Peyer's patch (tissue), 4 donors: ENCODE results near the gene LRTM2.

Source experiments
- CTCF ChIP-seq, 6 experiments: fragments of 450-650 bp in 4 of 6; fragments of 200-600 bp in 2 of 6; sonication (generic) in 1 of 6; IDR thresholded peaks; one replicate each; pipeline ENCODE4 v1.5.1; 2017 to 2019; ENCODE audit warnings: antibody characterized with exemption in 6 of 6, mild to moderate bottlenecking in 3 of 6, moderate library complexity in 1 of 6
- POLR2A ChIP-seq, 2 donors: fragments of 450-650 bp; IDR thresholded peaks; one replicate each; pipeline ENCODE4 v1.5.1; 2017; ENCODE audit warnings: antibody characterized with exemption in 2 of 2, mild to moderate bottlenecking in 2 of 2, moderate library complexity in 2 of 2

DNA sequence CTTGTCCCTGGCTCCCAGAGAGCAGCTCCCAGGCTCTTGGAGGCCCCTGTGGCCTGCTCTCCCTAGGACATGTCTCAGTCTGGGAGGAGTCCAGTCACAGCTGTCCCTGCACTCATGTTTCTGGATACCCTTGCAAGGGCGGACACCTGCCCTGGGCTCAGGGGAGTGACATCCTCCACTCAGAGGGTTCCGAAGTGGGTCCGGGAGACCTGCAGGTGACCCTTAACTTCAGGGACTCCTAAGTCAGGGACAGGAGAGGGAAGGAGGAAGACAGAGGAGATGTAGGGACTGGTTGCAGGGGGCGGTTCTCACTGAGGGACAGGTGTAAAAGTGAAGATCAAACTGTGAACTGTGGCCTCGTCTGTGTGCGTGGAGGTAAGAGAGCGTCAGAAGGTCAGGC lies 60.5 kb downstream of the LRTM2 start:
- no peak for TF ChIP-seq CTCF (IDR thresholded peaks at IDR 0.05)
- TF ChIP-seq POLR2A (IDR thresholded peaks at IDR 0.05): no peak
